H1 (cell line): Measurements from ENCODE around the gene RNF111. TPM values are rescaled to one million over a fixed set of nuclear protein-coding genes. Genes with fewer than 3 reads are reported as not detected.

Experiments
- RBBP5 ChIP-seq: IDR thresholded peaks from 2 replicates; pipeline ENCODE4 v1.7.1; 2012; ENCODE audit warnings: low read depth, mild to moderate bottlenecking, inconsistent platforms, low read length, moderate library complexity, borderline replicate concordance
- TAF7 ChIP-seq: optimal IDR thresholded peaks from 2 replicates; pipeline ENCODE3; 2011; ENCODE audit warnings: low read depth, mild to moderate bottlenecking, inconsistent platforms, low read length, moderate library complexity, borderline replicate concordance
- polyA plus RNA-seq, 7 experiments: library from polyadenylated mRNA; depleted of rRNA in 3 of 7; stranded (reverse) in 5 of 7; unstranded in 2 of 7; fragments of >200 nt in 5 of 7; fragments of 200-250 nt in 2 of 7; gene quantifications; 1 replicate in 5 of 7; 2 replicates in 1 of 7; 4 replicates in 1 of 7; pipeline versions ENCODE4 v1.2.1 to v1.2.3, GENCODE V29; 2011 to 2013; ENCODE audit warnings: missing spikeins in 2 of 7, mixed read lengths in 2 of 7
- total RNA-seq: library from RNA; stranded (reverse); fragmentation: NEBNext Ultra II Directional; extraction: Animal tissue kit (Norgen Biotek cat#: 25700); gene quantifications from 2 replicates; pipeline ENCODE4 v1.2.1, GENCODE V29; 2021

RNF111 gene
- total and polyA plus RNA-seq, 2 of the 8 experiments (the other 6 are each of a cell fraction or from before 2014, with no cell fraction given), result 18.5 to 26.6 TPM

GRCh38 chr15:59042041-59042440 is 54.6 kb downstream of the RNF111 start (continued):
- TF ChIP-seq RBBP5 (no peak), TAF7 (no peak)
